H9 (cell line): ENCODE measurements around the gene KIAA1549. TPM values are rescaled to one million over a fixed set of nuclear protein-coding genes. Genes with fewer than 3 reads are reported as not detected.

Experiments
- DNase-seq: peaks from one replicate; pipeline ENCODE4 v3.0.0-alpha.2; 2017
- H2AFZ ChIP-seq: one replicate; pipeline ENCODE4 v1.6.1; 2013; ENCODE audit warnings: mild to moderate bottlenecking, low read length, control low read depth, moderate library complexity
- H2AK5ac ChIP-seq: 2 replicates; pipeline ENCODE4 v1.6.1; 2013; ENCODE audit warnings: low read length, control low read depth, mixed read lengths; ENCODE audit not compliant: insufficient read length
- H2BK120ac ChIP-seq: one replicate; pipeline ENCODE4 v1.6.1; 2013; ENCODE audit warnings: low read depth, mild to moderate bottlenecking, low read length, control low read depth, inconsistent platforms; ENCODE audit not compliant: poor library complexity, severe bottlenecking
- H2BK12ac ChIP-seq: 2 replicates; pipeline ENCODE4 v1.6.1; 2013; ENCODE audit warnings: low read length, control low read depth, mixed read lengths, low read depth; ENCODE audit not compliant: insufficient read length
- H2BK15ac ChIP-seq: 2 replicates; pipeline ENCODE4 v1.6.1; 2013; ENCODE audit warnings: low read depth, low read length, control low read depth
- H2BK20ac ChIP-seq: one replicate; pipeline ENCODE4 v1.6.1; 2013; ENCODE audit warnings: low read depth, mild to moderate bottlenecking, low read length, control low read depth, inconsistent platforms; ENCODE audit not compliant: poor library complexity, severe bottlenecking
- H2BK5ac ChIP-seq: 2 replicates; pipeline ENCODE4 v1.6.1; 2013; ENCODE audit warnings: low read length, control low read depth, mixed read lengths; ENCODE audit not compliant: insufficient read length
- H3K14ac ChIP-seq: 2 replicates; pipeline ENCODE4 v1.6.1; 2013; ENCODE audit warnings: low read length, control low read depth; ENCODE audit not compliant: insufficient read depth
- H3K18ac ChIP-seq: 2 replicates; pipeline ENCODE4 v1.6.1; 2013; ENCODE audit warnings: low read depth, mild to moderate bottlenecking, mixed read lengths, low read length, control low read depth; ENCODE audit not compliant: insufficient read length
- H3K23ac ChIP-seq: 2 replicates; pipeline ENCODE4 v1.6.1; 2013; ENCODE audit warnings: low read length, control low read depth, mixed read lengths, low read depth; ENCODE audit not compliant: insufficient read length
- H3K23me2 ChIP-seq: 2 replicates; pipeline ENCODE4 v1.6.1; 2013; ENCODE audit warnings: low read depth, mild to moderate bottlenecking, mixed read lengths, low read length, control low read depth; ENCODE audit not compliant: insufficient read length, poor library complexity, severe bottlenecking
- H3K27ac ChIP-seq: 2 replicates; pipeline ENCODE4 v1.5.1; 2013; ENCODE audit warnings: low read length, control low read depth, mixed read lengths, low read depth; ENCODE audit not compliant: insufficient read length
- H3K27me3 ChIP-seq: 2 replicates; pipeline ENCODE4 v1.6.1; 2013; ENCODE audit warnings: low read length, control low read depth, inconsistent platforms; ENCODE audit not compliant: insufficient read depth
- H3K4ac ChIP-seq: 2 replicates; pipeline ENCODE4 v1.6.1; 2013; ENCODE audit warnings: low read depth, mild to moderate bottlenecking, control low read depth, inconsistent platforms, low read length, moderate library complexity
- H3K4me1 ChIP-seq: 2 replicates; pipeline ENCODE4 v1.6.1; 2013; ENCODE audit warnings: low read length, control low read depth, inconsistent platforms; ENCODE audit not compliant: insufficient read depth
- H3K4me2 ChIP-seq: 2 replicates; pipeline ENCODE4 v1.6.1; 2013; ENCODE audit warnings: low read length, control low read depth, mixed read lengths; ENCODE audit not compliant: insufficient read length, insufficient read depth
- H3K56ac ChIP-seq: 2 replicates; pipeline ENCODE4 v1.6.1; 2013; ENCODE audit warnings: low read depth, mild to moderate bottlenecking, mixed read lengths, low read length, control low read depth; ENCODE audit not compliant: insufficient read length
- H3K79me1 ChIP-seq: 2 replicates; pipeline ENCODE4 v1.6.1; 2013; ENCODE audit warnings: low read depth, mild to moderate bottlenecking, moderate library complexity, low read length, control low read depth, inconsistent platforms; ENCODE audit not compliant: insufficient read depth, poor library complexity, severe bottlenecking
- H3K79me2 ChIP-seq: 2 replicates; pipeline ENCODE4 v1.6.1; 2013; ENCODE audit warnings: low read length, control low read depth, inconsistent platforms; ENCODE audit not compliant: insufficient read depth
- H3K9ac ChIP-seq: 2 replicates; pipeline ENCODE4 v1.6.1; 2013; ENCODE audit warnings: low read length, control low read depth, mixed read lengths; ENCODE audit not compliant: insufficient read length; ENCODE audit errors: extremely low read depth
- H3K9me3 ChIP-seq: one replicate; pipeline ENCODE4 v1.6.1; 2013; ENCODE audit warnings: low read depth, low read length, inconsistent platforms; ENCODE audit not compliant: control insufficient read depth
- H3T11ph ChIP-seq: one replicate; pipeline ENCODE4 v1.6.1; 2013; ENCODE audit warnings: mild to moderate bottlenecking, low read length, control low read depth, inconsistent platforms
- H4K20me1 ChIP-seq: one replicate; pipeline ENCODE4 v1.6.1; 2013; ENCODE audit not compliant: control insufficient read depth, insufficient read length, insufficient read depth
- H4K5ac ChIP-seq: 2 replicates; pipeline ENCODE4 v1.6.1; 2013; ENCODE audit warnings: low read depth, mild to moderate bottlenecking, mixed read lengths, low read length, control low read depth; ENCODE audit not compliant: insufficient read length
- H4K8ac ChIP-seq: replicated peaks from 2 replicates; pipeline ENCODE4 v1.6.1; 2013; ENCODE audit warnings: low read length, control low read depth, mixed read lengths, low read depth; ENCODE audit not compliant: insufficient read length
- H4K91ac ChIP-seq: 2 replicates; pipeline ENCODE4 v1.6.1; 2013; ENCODE audit warnings: low read depth, mild to moderate bottlenecking, moderate library complexity, mixed read lengths, low read length, control low read depth; ENCODE audit not compliant: insufficient read length
- H3K27ac Mint-ChIP-seq, 3 experiments: 2 replicates in 2 of 3; 3 replicates in 1 of 3; pipeline ENCODE4 v1.8.0; 2020 to 2021; ENCODE audit warnings: mixed read lengths in 3 of 3, mild to moderate bottlenecking in 1 of 3, moderate library complexity in 1 of 3
- H3K27me3 Mint-ChIP-seq: 2 replicates; pipeline ENCODE4 v1.8.0; 2021; ENCODE audit warnings: low read depth, mild to moderate bottlenecking, moderate library complexity, mixed read lengths
- H3K36me3 Mint-ChIP-seq, 3 experiments: 2 replicates in 2 of 3; 3 replicates in 1 of 3; pipeline ENCODE4 v1.8.0; 2020 to 2021; ENCODE audit warnings: low read depth in 3 of 3, mixed read lengths in 3 of 3; ENCODE audit not compliant: insufficient read depth in 1 of 3
- H3K4me1 Mint-ChIP-seq, 2 experiments: 2 replicates each; pipeline ENCODE4 v1.8.0; 2020; ENCODE audit warnings: mixed read lengths in 2 of 2
- H3K4me3 Mint-ChIP-seq, 2 experiments: 2 replicates in 1 of 2; 3 replicates in 1 of 2; pipeline ENCODE4 v1.8.0; 2020 to 2021; ENCODE audit warnings: mild to moderate bottlenecking in 2 of 2, mixed read lengths in 2 of 2, moderate library complexity in 1 of 2
- H3K9me3 Mint-ChIP-seq, 2 experiments: 2 replicates in 1 of 2; 3 replicates in 1 of 2; pipeline ENCODE4 v1.8.0; 2020; ENCODE audit warnings: mild to moderate bottlenecking in 2 of 2, mixed read lengths in 2 of 2, moderate library complexity in 1 of 2
- WGBS: extraction: QIAGEN DNeasy Blood & Tissue Kit; methylation state at CpG from one replicate; pipeline ENCODE4 v1.1.7; 2013; ENCODE audit warnings: missing lambda C conversion rate, low lambda C conversion rate, mixed read lengths; ENCODE audit not compliant: insufficient read length; ENCODE audit errors: extremely low coverage; 5-methylcytosine and 5-hydroxymethylcytosine counted together
- total RNA-seq: library from RNA; stranded (reverse); gene quantifications from 2 replicates; pipeline ENCODE4 v1.2.1, GENCODE V29; 2021
- TF ChIP-seq, protein P1 (sequence below): fragments of 200-600 bp; sonication (generic); conservative IDR thresholded peaks from 3 replicates; pipeline ENCODE4 v1.8.0; 2021; ENCODE audit warnings: antibody characterized with exemption, mild to moderate bottlenecking

KIAA1549 gene
- total RNA-seq, 1 experiment from 2014 or later: 11.9 TPM

GRCh38 chr7:138816650-138817049 lies 164.5 kb downstream of the KIAA1549 start:
- H3K18ac ChIP-seq: no peak overlapping the region
- no peak overlapping the region for H4K91ac ChIP-seq
- no peaks in the 10 kb centered on the region for H3K9me3 ChIP-seq
- no peak overlapping the region for H3K4me2 ChIP-seq
- H4K20me1 ChIP-seq: no peaks in the 10 kb centered on the region
- peaks cover 0 to 1% of the 10 kb centered on the region in 2 experiments; a peak in 2 of 4 replicates for H3K4me1 Mint-ChIP-seq
- H3K56ac ChIP-seq: no peak overlapping the region
- H3K27me3 Mint-ChIP-seq: no peaks in the 10 kb centered on the region
- H2BK12ac ChIP-seq: no peak overlapping the region
- H3K27ac Mint-ChIP-seq: no peak overlapping the region
- H3K4ac ChIP-seq: no peak overlapping the region
- no peaks in the 10 kb centered on the region for H3K9me3 Mint-ChIP-seq
- H2BK5ac ChIP-seq: no peak overlapping the region
- H3K27me3 ChIP-seq: no peaks in the 10 kb centered on the region
- H3K27ac ChIP-seq: no peak overlapping the region
- no peaks in the 10 kb centered on the region for H3K23me2 ChIP-seq
- H2BK15ac ChIP-seq: no peak overlapping the region
- H3T11ph ChIP-seq: no peak overlapping the region
- no peak overlapping the region for H2BK20ac ChIP-seq
- peaks cover 2% of the 10 kb centered on the region for H3K4me1 ChIP-seq
- WGBS: no CpG with 5 or more reads among the region's 1 CpG
- H4K8ac ChIP-seq: no peak overlapping the region
- no peak overlapping the region for H3K14ac ChIP-seq
- no peak overlapping the region for H2AFZ ChIP-seq
- no peak overlapping the region for H3K9ac ChIP-seq
- H3K36me3 Mint-ChIP-seq: no peaks in the 10 kb centered on the region; a peak in 1 of 7 replicates
- no peaks in the 10 kb centered on the region for H3K79me1 ChIP-seq
- no peak overlapping the region for H4K5ac ChIP-seq
- no peak overlapping the region for H2BK120ac ChIP-seq
- H2AK5ac ChIP-seq: no peak overlapping the region
- no peak overlapping the region for H3K23ac ChIP-seq
- H3K79me2 ChIP-seq: no peaks in the 10 kb centered on the region
- no peak overlapping the region for H3K4me3 Mint-ChIP-seq
- TF ChIP-seq, protein P1, sequence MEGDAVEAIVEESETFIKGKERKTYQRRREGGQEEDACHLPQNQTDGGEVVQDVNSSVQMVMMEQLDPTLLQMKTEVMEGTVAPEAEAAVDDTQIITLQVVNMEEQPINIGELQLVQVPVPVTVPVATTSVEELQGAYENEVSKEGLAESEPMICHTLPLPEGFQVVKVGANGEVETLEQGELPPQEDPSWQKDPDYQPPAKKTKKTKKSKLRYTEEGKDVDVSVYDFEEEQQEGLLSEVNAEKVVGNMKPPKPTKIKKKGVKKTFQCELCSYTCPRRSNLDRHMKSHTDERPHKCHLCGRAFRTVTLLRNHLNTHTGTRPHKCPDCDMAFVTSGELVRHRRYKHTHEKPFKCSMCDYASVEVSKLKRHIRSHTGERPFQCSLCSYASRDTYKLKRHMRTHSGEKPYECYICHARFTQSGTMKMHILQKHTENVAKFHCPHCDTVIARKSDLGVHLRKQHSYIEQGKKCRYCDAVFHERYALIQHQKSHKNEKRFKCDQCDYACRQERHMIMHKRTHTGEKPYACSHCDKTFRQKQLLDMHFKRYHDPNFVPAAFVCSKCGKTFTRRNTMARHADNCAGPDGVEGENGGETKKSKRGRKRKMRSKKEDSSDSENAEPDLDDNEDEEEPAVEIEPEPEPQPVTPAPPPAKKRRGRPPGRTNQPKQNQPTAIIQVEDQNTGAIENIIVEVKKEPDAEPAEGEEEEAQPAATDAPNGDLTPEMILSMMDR: no peak
- DNase-seq: no peak
